NB4 (cell line): ENCODE measurements around the gene HTR3E.

Source experiments
- DNase-seq: peaks from one replicate; pipeline ENCODE4 v3.0.0; 2010; ENCODE audit warnings: low read depth
- H3K4me3 ChIP-seq: one replicate; pipeline ENCODE4 v1.5.1; 2011; ENCODE audit warnings: mild to moderate bottlenecking, low read depth, low read length, moderate library complexity
- MYC ChIP-seq: IDR thresholded peaks from 2 replicates; pipeline ENCODE4 v1.6.1; 2011; ENCODE audit warnings: low read depth, low read length
- POLR2A ChIP-seq: IDR thresholded peaks from 2 replicates; pipeline ENCODE4 v1.6.1; 2011; ENCODE audit warnings: mild to moderate bottlenecking; ENCODE audit not compliant: insufficient read length; ENCODE audit errors: extremely low read depth
- TF ChIP-seq, protein P1 (sequence below): IDR thresholded peaks from one replicate; pipeline ENCODE4 v1.5.1; 2012; ENCODE audit warnings: low read depth, low read length
- TF ChIP-seq, protein P2 (sequence below): IDR thresholded peaks from 2 replicates; pipeline ENCODE4 v1.6.1; 2011; ENCODE audit warnings: low read depth, low read length

Gene HTR3E

DNA sequence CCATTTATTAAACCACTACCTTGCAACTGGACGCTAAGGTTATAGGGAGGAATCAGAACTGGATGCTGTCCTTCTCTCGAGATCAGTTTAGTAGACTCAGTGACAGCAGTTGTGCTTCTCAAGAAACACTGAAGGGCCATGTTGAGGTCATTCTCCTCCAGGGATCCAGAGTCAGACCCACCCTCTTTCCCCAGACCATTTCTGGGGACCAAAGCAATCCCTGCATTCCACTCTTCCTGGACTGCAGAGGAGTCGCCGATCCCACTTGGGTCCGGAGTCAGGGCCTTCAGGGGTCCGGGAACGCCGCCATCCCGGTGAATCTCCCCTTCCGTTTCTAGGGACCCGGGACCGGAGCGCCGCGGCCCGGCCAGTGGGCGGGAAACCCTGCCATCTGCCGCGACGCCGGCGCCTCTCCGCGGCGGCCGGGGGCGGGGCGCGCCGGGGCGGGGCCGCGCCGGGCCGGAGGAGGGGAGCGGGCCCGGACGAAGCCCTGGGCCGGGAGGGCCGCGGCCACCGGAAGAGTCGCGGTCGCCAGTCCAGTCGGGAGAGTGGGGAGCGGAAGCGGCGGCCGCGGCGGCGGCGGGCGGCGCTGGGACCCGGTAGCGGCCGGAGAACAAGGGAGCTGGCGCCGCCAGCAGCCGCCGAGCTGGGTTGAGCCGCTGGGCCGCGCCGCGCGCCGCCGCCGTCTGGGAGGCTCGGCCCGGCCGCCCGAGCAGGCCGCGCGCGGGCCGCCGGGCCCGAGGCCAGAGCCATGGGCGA is 58.2 kb downstream of the HTR3E start, which contains the start of gene DVL3:
Gene DVL3, plus strand, starts transcription at position 493 of the 759 bp plus-strand sequence. Its CDS starts 259 bp downstream, at position 752.
- peak; percentile 78 for DNase-seq
- TF ChIP-seq POLR2A (peak; percentile 23), MYC (0 out of 2 replicates have a peak, but pooled peaks have one; percentile 20)
- TF ChIP-seq, protein P1, sequence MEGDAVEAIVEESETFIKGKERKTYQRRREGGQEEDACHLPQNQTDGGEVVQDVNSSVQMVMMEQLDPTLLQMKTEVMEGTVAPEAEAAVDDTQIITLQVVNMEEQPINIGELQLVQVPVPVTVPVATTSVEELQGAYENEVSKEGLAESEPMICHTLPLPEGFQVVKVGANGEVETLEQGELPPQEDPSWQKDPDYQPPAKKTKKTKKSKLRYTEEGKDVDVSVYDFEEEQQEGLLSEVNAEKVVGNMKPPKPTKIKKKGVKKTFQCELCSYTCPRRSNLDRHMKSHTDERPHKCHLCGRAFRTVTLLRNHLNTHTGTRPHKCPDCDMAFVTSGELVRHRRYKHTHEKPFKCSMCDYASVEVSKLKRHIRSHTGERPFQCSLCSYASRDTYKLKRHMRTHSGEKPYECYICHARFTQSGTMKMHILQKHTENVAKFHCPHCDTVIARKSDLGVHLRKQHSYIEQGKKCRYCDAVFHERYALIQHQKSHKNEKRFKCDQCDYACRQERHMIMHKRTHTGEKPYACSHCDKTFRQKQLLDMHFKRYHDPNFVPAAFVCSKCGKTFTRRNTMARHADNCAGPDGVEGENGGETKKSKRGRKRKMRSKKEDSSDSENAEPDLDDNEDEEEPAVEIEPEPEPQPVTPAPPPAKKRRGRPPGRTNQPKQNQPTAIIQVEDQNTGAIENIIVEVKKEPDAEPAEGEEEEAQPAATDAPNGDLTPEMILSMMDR = no peak
- peak within 1 kb of the TSS; percentile 85 for H3K4me3 ChIP-seq

DNA sequence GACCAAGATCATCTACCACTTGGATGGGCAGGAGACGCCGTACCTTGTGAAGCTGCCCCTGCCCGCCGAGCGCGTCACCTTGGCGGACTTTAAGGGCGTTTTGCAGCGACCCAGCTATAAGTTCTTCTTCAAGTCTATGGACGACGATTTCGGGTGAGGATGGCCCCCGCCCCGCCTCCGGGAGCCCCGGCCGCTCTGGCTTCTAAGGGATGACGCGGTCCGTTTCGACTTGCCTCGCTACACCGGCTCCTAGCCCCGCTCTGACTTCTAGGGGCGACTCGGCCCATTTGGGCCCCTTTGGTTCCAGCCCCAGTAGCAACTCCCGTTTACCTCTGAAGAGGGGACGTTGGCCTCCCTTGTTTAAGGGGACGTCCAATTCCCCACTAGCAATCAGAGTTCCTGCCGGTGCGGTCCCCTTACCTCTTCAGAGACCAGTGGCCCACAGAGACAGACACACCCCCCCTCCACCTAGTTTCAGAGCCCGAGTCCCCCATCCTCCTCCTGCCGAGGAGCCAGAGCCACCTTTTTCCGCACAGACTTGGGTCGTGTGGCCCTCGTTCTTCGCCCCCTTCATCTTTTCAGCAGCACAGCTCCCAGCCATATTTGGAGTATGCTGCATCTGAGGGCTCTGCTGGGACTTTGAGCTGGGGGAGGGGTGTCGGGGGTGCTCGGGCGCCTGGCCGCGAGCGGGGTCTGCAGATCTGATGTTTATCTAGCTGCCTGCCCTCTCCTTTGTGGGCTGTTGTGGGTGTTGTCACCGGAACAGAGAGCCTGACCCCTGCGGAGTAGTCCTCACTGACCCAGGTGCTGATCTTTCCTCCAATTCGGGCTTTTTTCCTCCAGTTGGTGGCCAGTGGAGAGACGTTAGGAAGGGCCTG is 59.0 kb downstream of the HTR3E start:
- DNase-seq = peak; percentile 41
- peak overlapping the region; percentile 85 for H3K4me3 ChIP-seq
- TF ChIP-seq, protein P2, sequence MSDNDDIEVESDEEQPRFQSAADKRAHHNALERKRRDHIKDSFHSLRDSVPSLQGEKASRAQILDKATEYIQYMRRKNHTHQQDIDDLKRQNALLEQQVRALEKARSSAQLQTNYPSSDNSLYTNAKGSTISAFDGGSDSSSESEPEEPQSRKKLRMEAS = no peak
- TF ChIP-seq POLR2A = no peak

DNA sequence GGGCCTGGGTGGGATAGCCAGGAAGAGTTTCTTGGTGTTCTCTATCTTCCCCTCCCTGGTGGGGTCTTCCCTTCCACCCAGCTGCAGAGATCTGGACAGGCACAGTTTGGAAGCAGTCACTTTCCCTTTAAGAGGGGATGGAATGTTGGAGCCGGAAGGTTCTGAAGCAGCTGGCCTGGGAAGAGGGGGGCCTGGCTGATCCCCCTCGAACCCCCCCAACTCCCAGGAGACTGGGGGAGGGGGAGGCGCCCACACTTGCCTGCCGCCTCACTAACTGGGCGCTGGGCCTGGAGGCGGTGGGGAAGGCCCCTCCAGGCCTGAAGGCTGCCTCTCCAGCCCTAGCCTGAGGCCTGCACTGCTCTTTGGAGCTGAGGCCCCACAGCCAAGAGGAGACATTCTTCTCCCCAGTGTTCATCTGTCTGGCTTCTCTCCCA is 59.7 kb downstream of the HTR3E start:
- peak overlapping the region; percentile 85 for H3K4me3 ChIP-seq
- peak; percentile 42 for DNase-seq
- TF ChIP-seq MYC = no peak
- no peak for TF ChIP-seq POLR2A
- TF ChIP-seq, protein P1 = no peak
- TF ChIP-seq, protein P2 = no peak
